SK-N-SH treated with all-trans-retinoic acid at 6 μM for 48 hours (cell line): Measurements from ENCODE around the gene CUL1.

ENCODE experiments used
- ATAC-seq: fragments of 200-7000 bp; cut with Tn5 transposase; 3 replicates; pipeline ENCODE4 v1.9.1; 2020; ENCODE audit warnings: mild to moderate bottlenecking, moderate library complexity
- BACH2 ChIP-seq: fragments of 250-450 bp; sonication (Bioruptor Pico); IDR thresholded peaks from 2 replicates; pipeline ENCODE4 v1.9.0; 2021; ENCODE audit warnings: mild to moderate bottlenecking, borderline replicate concordance
- CSDC2 ChIP-seq: fragments of 250-450 bp; sonication (Bioruptor Pico); IDR thresholded peaks from 2 replicates; pipeline ENCODE4 v1.5.0; 2020; ENCODE audit warnings: mild to moderate bottlenecking, moderate library complexity
- GLIS3 ChIP-seq: fragments of 250-450 bp; sonication (Bioruptor Pico); IDR thresholded peaks from 2 replicates; pipeline ENCODE4 v1.5.0; 2020; ENCODE audit warnings: mild to moderate bottlenecking, moderate library complexity
- ISL1 ChIP-seq: fragments of 250-450 bp; sonication (Bioruptor Pico); IDR thresholded peaks from 2 replicates; pipeline ENCODE4 v2.1.2; 2022; ENCODE audit warnings: mild to moderate bottlenecking, moderate library complexity
- OSR1 ChIP-seq: fragments of 250-450 bp; sonication (Bioruptor Pico); IDR thresholded peaks from 2 replicates; pipeline ENCODE4 v1.8.0; 2022; ENCODE audit warnings: moderate library complexity, mild to moderate bottlenecking, inconsistent platforms
- RARB ChIP-seq: fragments of 250-450 bp; sonication (Bioruptor Pico); IDR thresholded peaks from 2 replicates; pipeline ENCODE4 v1.8.0; 2021; ENCODE audit warnings: mild to moderate bottlenecking, moderate library complexity
- SNAI2 ChIP-seq: fragments of 250-450 bp; sonication (Bioruptor Pico); IDR thresholded peaks from 2 replicates; pipeline ENCODE4 v1.5.0; 2020; ENCODE audit warnings: mild to moderate bottlenecking, moderate library complexity
- TCF4 ChIP-seq: fragments of 250-450 bp; sonication (Bioruptor Pico); IDR thresholded peaks from 2 replicates; pipeline ENCODE4 v1.8.0; 2021; ENCODE audit warnings: mild to moderate bottlenecking, moderate library complexity, borderline replicate concordance
- ZC3H10 ChIP-seq: fragments of 250-450 bp; sonication (Bioruptor Pico); IDR thresholded peaks from 2 replicates; pipeline ENCODE4 v1.5.1; 2021; ENCODE audit warnings: mild to moderate bottlenecking, moderate library complexity
- ZFP3 ChIP-seq: fragments of 250-450 bp; sonication (Bioruptor Pico); IDR thresholded peaks from 2 replicates; pipeline ENCODE4 v1.5.0; 2020; ENCODE audit warnings: mild to moderate bottlenecking, moderate library complexity
- ZNF565 ChIP-seq: fragments of 450-650 bp; formaldehyde crosslinking; conservative IDR thresholded peaks from 2 replicates; pipeline ENCODE4 v1.5.0; 2020; ENCODE audit warnings: low read depth, mild to moderate bottlenecking, moderate library complexity
- ZNF70 ChIP-seq: fragments of 450-650 bp; formaldehyde crosslinking; IDR thresholded peaks from 2 replicates; pipeline ENCODE4 v1.5.0; 2020; ENCODE audit warnings: mild to moderate bottlenecking, moderate library complexity
- ZNF8 ChIP-seq: fragments of 450-650 bp; formaldehyde crosslinking; IDR thresholded peaks from 2 replicates; pipeline ENCODE4 v1.5.0; 2020; ENCODE audit warnings: mild to moderate bottlenecking, moderate library complexity
- TF ChIP-seq, protein P1 (sequence below): fragments of 250-450 bp; sonication (Bioruptor Pico); IDR thresholded peaks from 2 replicates; pipeline ENCODE4 v1.8.0; 2020; ENCODE audit warnings: mild to moderate bottlenecking, moderate library complexity, borderline replicate concordance
- TF ChIP-seq, protein P2 (sequence below): fragments of 250-450 bp; sonication (Bioruptor Pico); IDR thresholded peaks from 2 replicates; pipeline ENCODE4 v1.8.0; 2021; ENCODE audit warnings: low read depth, mild to moderate bottlenecking, moderate library complexity, borderline replicate concordance
- TF ChIP-seq, protein P3 (sequence below): fragments of 250-450 bp; sonication (Bioruptor Pico); IDR thresholded peaks from 2 replicates; pipeline ENCODE4 v1.5.0; 2020; ENCODE audit warnings: mild to moderate bottlenecking, moderate library complexity
- TF ChIP-seq, protein P4 (sequence below): fragments of 250-450 bp; sonication (Bioruptor Pico); IDR thresholded peaks from 2 replicates; pipeline ENCODE4 v1.5.1; 2021; ENCODE audit warnings: mild to moderate bottlenecking, moderate library complexity

Gene CUL1

DNA sequence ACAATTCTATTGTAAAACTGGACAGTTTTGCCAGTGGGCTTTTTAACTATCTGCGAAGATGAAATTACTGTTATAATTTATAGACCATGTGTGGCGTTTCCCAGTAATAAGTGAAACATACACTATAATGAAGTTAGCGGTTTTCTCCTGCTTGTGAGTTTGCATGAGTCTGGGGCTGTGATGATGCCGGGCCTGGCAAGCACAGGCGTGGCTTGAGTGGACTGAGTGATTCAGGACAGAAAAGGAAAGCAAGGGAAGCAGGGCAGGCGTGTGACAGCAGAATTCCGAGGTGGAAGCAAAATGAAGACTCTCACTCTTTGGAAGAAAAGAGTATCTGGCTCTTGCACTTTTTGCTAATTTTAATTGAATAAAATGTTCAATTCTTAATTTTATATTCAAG, 90.5 kb downstream of the CUL1 start:
- ATAC-seq: no peak

DNA sequence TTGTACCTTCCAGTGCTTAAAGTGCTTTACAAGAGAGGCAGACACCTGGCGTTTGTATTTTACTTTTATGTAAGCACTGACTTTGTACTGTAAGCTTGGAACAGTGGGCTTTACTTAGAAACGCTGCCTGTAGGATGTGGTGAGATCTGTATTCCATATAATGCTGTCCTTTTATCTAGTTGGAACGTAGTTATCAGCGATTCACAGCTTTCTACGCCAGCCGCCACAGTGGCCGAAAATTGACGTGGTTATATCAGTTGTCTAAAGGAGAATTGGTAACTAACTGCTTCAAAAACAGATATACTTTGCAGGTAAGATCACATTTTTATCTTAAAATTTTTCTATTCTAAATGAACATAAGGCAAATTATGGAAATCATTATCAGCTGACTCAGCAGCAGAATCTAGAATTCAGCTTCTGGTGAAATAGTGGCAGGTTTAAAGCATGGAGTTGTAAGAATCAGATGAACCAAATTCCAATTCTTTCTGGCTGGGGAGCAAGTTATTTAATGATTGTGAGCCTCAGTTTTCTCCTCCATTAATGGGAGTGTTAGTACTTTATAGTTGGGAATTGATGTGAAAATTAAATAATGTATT, 91.5 kb downstream of the CUL1 start:
- ATAC-seq: no peak

More for the DNA sequence above, 90.5 kb downstream of the CUL1 start:
- TF ChIP-seq BACH2 (CRISPR knock-in tag): no peak

DNA sequence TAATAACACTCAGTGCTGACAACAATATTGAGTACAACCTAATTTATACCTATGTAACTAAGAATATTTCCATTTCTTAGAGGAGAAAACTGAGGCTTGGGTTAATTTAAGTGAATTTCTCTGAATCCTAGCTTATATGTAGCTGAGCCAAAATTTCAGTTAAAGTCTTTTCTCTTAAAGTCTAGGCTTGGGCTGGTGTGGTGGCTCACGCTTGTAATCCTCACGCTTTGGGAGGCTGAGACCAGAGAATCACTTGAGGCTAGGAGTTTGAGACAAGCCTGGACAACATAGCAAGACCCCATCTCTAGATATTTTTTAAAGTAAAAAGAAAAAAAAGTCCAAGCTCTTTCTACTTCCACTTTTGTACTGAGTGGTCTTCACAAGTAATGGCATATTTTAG, 92.1 kb downstream of the CUL1 start:
- TF ChIP-seq, protein P1, sequence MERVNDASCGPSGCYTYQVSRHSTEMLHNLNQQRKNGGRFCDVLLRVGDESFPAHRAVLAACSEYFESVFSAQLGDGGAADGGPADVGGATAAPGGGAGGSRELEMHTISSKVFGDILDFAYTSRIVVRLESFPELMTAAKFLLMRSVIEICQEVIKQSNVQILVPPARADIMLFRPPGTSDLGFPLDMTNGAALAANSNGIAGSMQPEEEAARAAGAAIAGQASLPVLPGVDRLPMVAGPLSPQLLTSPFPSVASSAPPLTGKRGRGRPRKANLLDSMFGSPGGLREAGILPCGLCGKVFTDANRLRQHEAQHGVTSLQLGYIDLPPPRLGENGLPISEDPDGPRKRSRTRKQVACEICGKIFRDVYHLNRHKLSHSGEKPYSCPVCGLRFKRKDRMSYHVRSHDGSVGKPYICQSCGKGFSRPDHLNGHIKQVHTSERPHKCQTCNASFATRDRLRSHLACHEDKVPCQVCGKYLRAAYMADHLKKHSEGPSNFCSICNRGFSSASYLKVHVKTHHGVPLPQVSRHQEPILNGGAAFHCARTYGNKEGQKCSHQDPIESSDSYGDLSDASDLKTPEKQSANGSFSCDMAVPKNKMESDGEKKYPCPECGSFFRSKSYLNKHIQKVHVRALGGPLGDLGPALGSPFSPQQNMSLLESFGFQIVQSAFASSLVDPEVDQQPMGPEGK (CRISPR knock-in tag): no peak
- TF ChIP-seq SNAI2 (CRISPR knock-in tag) (no peak), ZNF565 (CRISPR knock-in tag) (no peak), BACH2 (CRISPR knock-in tag) (no peak), ISL1 (CRISPR knock-in tag) (no peak), RARB (no peak), ZNF70 (CRISPR knock-in tag) (no peak), GLIS3 (CRISPR knock-in tag) (no peak)
- TF ChIP-seq, protein P2, sequence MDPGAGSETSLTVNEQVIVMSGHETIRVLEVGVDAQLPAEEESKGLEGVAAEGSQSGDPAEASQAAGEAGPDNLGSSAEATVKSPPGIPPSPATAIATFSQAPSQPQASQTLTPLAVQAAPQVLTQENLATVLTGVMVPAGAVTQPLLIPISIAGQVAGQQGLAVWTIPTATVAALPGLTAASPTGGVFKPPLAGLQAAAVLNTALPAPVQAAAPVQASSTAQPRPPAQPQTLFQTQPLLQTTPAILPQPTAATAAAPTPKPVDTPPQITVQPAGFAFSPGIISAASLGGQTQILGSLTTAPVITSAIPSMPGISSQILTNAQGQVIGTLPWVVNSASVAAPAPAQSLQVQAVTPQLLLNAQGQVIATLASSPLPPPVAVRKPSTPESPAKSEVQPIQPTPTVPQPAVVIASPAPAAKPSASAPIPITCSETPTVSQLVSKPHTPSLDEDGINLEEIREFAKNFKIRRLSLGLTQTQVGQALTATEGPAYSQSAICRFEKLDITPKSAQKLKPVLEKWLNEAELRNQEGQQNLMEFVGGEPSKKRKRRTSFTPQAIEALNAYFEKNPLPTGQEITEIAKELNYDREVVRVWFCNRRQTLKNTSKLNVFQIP (CRISPR knock-in tag): no peak
- no peak for ATAC-seq

More for the DNA sequence above, 91.5 kb downstream of the CUL1 start:
- TF ChIP-seq SNAI2 (CRISPR knock-in tag) (no peak), BACH2 (CRISPR knock-in tag) (no peak), TCF4 (no peak), OSR1 (CRISPR knock-in tag) (no peak), CSDC2 (no peak), ZFP3 (CRISPR knock-in tag) (no peak), ZC3H10 (CRISPR knock-in tag) (no peak), ZNF8 (no peak)
- TF ChIP-seq, protein P3, sequence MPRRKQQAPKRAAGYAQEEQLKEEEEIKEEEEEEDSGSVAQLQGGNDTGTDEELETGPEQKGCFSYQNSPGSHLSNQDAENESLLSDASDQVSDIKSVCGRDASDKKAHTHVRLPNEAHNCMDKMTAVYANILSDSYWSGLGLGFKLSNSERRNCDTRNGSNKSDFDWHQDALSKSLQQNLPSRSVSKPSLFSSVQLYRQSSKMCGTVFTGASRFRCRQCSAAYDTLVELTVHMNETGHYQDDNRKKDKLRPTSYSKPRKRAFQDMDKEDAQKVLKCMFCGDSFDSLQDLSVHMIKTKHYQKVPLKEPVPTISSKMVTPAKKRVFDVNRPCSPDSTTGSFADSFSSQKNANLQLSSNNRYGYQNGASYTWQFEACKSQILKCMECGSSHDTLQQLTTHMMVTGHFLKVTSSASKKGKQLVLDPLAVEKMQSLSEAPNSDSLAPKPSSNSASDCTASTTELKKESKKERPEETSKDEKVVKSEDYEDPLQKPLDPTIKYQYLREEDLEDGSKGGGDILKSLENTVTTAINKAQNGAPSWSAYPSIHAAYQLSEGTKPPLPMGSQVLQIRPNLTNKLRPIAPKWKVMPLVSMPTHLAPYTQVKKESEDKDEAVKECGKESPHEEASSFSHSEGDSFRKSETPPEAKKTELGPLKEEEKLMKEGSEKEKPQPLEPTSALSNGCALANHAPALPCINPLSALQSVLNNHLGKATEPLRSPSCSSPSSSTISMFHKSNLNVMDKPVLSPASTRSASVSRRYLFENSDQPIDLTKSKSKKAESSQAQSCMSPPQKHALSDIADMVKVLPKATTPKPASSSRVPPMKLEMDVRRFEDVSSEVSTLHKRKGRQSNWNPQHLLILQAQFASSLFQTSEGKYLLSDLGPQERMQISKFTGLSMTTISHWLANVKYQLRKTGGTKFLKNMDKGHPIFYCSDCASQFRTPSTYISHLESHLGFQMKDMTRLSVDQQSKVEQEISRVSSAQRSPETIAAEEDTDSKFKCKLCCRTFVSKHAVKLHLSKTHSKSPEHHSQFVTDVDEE (CRISPR knock-in tag): no peak
- TF ChIP-seq, protein P1 (CRISPR knock-in tag): no peak
- TF ChIP-seq, protein P4, sequence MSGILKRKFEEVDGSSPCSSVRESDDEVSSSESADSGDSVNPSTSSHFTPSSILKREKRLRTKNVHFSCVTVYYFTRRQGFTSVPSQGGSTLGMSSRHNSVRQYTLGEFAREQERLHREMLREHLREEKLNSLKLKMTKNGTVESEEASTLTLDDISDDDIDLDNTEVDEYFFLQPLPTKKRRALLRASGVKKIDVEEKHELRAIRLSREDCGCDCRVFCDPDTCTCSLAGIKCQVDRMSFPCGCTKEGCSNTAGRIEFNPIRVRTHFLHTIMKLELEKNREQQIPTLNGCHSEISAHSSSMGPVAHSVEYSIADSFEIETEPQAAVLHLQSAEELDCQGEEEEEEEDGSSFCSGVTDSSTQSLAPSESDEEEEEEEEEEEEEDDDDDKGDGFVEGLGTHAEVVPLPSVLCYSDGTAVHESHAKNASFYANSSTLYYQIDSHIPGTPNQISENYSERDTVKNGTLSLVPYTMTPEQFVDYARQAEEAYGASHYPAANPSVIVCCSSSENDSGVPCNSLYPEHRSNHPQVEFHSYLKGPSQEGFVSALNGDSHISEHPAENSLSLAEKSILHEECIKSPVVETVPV (CRISPR knock-in tag): no peak

DNA sequence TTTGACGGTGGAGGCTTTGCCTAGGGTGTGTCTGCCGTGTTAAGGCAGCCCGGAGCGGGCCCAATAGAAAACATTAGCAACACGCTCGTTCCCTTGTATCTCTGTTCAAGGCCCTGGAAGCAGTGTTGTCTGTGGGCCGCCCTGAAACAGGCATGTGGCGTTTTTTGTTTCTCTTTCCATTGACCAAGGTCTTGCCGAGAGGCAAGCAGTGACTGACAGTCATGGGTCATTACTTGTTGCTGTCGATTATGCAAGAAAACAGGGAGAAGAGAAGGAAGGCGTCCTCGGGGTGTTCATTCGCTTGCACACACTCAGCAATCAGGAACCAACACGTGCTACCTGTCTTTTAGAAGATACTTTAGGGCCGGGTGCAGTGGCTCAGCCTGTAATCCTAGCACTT, 92.8 kb downstream of the CUL1 start:
- TF ChIP-seq ZC3H10 (CRISPR knock-in tag): no peak
- TF ChIP-seq BACH2 (CRISPR knock-in tag): no peak
- TF ChIP-seq, protein P1 (CRISPR knock-in tag): no peak
- TF ChIP-seq, all 23 proteins: peak for 0
- no peak for ATAC-seq
